Parathyroid adenoma (tissue), 2 donors: ENCODE measurements around the gene ISG20L2.
A peak's percentile ranks its signal among the peaks of the same experiment; 100 is the strongest.

ENCODE experiments used
- H2AFZ ChIP-seq: fragments of 300-600 bp; sonication (generic); one replicate; pipeline ENCODE4 v1.7.0; 2017; ENCODE audit warnings: antibody characterized with exemption, mild to moderate bottlenecking
- H3K27ac ChIP-seq: fragments of 300-600 bp; sonication (generic); one replicate; pipeline ENCODE4 v1.7.0; 2017
- H3K27me3 ChIP-seq: fragments of 300-600 bp; sonication (generic); one replicate; pipeline ENCODE4 v1.7.0; 2017; ENCODE audit warnings: low read length; ENCODE audit not compliant: control insufficient read depth, insufficient read depth
- H3K36me3 ChIP-seq: fragments of 300-600 bp; sonication (generic); one replicate; pipeline ENCODE4 v1.7.0; 2017; ENCODE audit warnings: low read length; ENCODE audit not compliant: control insufficient read depth, insufficient read depth
- H3K4me1 ChIP-seq: fragments of 300-600 bp; sonication (generic); one replicate; pipeline ENCODE4 v1.7.0; 2017; ENCODE audit warnings: control low read depth
- H3K4me2 ChIP-seq: fragments of 300-600 bp; sonication (generic); one replicate; pipeline ENCODE4 v1.7.0; 2017; ENCODE audit warnings: low read length
- H3K4me3 ChIP-seq: fragments of 300-600 bp; sonication (generic); one replicate; pipeline ENCODE4 v1.7.0; 2017; ENCODE audit warnings: low read depth, low read length
- H3K79me2 ChIP-seq: fragments of 300-600 bp; sonication (generic); one replicate; pipeline ENCODE4 v1.7.0; 2017; ENCODE audit warnings: control low read depth
- H3K9ac ChIP-seq: fragments of 300-600 bp; sonication (generic); one replicate; pipeline ENCODE4 v1.7.0; 2017; ENCODE audit warnings: mild to moderate bottlenecking
- H3K9me3 ChIP-seq: fragments of 300-600 bp; sonication (generic); one replicate; pipeline ENCODE4 v1.7.0; 2017; ENCODE audit warnings: low read length; ENCODE audit not compliant: control insufficient read depth
- TF ChIP-seq, protein P1 (sequence below): fragments of 300-600 bp; sonication (generic); IDR thresholded peaks from one replicate; pipeline ENCODE4 v1.7.0; 2017; ENCODE audit warnings: antibody characterized with exemption, mild to moderate bottlenecking
- donor health status: primary hyperparathyroidism.

The ISG20L2 gene, protein sequence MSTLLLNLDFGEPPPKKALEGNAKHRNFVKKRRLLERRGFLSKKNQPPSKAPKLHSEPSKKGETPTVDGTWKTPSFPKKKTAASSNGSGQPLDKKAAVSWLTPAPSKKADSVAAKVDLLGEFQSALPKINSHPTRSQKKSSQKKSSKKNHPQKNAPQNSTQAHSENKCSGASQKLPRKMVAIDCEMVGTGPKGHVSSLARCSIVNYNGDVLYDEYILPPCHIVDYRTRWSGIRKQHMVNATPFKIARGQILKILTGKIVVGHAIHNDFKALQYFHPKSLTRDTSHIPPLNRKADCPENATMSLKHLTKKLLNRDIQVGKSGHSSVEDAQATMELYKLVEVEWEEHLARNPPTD

DNA sequence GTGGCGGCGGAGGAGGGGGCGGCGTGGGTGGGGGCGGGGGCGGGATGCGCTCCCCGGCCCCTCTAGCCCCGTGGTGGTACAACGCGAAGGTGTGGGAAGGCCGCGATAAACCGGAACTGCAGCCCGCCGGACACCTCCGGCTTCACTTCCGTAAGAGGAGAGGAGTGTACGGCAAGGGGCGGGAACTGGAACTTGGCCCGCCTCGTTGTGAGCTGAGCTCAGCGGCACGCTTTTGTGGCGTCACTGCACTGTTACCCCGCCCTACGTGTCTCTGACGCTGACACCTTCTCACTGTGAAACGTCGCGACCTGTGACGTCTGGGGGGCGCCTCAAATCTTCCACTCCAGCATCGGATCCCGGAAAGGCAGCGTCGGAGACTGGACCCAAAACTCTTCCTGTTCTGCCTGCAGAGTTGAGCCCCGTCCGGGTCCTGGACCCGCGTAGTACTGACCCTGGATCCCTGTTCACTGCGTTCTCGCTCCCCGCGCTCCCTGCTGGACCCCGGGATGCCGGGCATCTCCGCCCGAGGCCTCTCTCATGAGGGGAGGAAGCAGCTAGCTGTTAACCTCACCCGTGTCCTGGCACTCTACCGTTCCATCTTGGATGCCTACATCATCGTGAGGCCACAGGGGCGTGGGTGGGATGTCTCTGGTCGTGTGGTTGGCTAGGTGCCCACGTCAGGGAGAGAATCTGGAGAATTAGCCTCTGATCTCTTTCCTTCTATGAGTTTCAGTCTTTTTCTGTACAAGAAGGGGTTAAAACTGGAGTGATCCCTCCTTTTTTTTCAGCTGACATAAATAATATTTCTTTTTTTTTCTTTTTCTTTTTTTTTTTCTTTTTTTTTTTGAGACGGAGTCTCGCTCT is at the start of gene ISG20L2:
ISG20L2 (minus strand) TSS at position 168 of the 864 bp plus-strand sequence. CDS start 1,114 bp downstream, outside the sequence.
- Histone ChIP-seq H3K4me3 (peak within 1 kb of the TSS; percentile 95), H3K9ac (peak within 1 kb of the TSS; percentile 76), H2AFZ (peak within 1 kb of the TSS; percentile 76), H3K27me3 (no peaks in the 10 kb centered on the region), H3K4me1 (no peaks in the 10 kb centered on the region), H3K4me2 (peak within 1 kb of the TSS; percentile 97), H3K79me2 (peaks cover 12% of the 10 kb centered on the region), H3K9me3 (no peaks in the 10 kb centered on the region), H3K27ac (peak within 1 kb of the TSS; percentile 91), H3K36me3 (no peaks in the 10 kb centered on the region)
- TF ChIP-seq, protein P1, sequence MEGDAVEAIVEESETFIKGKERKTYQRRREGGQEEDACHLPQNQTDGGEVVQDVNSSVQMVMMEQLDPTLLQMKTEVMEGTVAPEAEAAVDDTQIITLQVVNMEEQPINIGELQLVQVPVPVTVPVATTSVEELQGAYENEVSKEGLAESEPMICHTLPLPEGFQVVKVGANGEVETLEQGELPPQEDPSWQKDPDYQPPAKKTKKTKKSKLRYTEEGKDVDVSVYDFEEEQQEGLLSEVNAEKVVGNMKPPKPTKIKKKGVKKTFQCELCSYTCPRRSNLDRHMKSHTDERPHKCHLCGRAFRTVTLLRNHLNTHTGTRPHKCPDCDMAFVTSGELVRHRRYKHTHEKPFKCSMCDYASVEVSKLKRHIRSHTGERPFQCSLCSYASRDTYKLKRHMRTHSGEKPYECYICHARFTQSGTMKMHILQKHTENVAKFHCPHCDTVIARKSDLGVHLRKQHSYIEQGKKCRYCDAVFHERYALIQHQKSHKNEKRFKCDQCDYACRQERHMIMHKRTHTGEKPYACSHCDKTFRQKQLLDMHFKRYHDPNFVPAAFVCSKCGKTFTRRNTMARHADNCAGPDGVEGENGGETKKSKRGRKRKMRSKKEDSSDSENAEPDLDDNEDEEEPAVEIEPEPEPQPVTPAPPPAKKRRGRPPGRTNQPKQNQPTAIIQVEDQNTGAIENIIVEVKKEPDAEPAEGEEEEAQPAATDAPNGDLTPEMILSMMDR, result no peak

DNA sequence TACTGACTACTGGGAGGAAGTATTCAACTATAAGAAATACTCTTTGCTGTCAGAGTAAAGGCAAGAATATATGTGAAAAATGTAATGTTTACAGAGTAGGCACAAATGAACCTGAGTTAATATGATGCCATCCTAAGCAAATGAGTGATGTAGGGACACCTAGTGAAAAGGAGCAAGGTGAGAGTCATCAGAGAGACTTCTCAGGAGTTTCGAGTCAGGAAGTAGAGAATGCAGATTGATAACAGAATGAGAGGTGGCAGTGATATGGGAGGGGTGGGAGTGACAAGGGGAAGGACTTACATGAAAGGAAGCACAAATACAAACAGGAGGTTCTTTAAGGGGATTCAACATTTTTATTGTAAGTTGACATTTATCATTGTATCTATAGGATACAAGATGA is 49.0 kb upstream of the ISG20L2 start:
- Histone ChIP-seq H3K9ac (no peak overlapping the region), H2AFZ (no peak overlapping the region), H3K4me1 (peaks cover 8% of the 10 kb centered on the region), H3K4me2 (no peak overlapping the region), H3K4me3 (no peak overlapping the region), H3K79me2 (peaks cover 33% of the 10 kb centered on the region), H3K27ac (no peak overlapping the region), H3K36me3 (no peaks in the 10 kb centered on the region), H3K27me3 (no peaks in the 10 kb centered on the region), H3K9me3 (no peaks in the 10 kb centered on the region)
- TF ChIP-seq, protein P1, result no peak

DNA sequence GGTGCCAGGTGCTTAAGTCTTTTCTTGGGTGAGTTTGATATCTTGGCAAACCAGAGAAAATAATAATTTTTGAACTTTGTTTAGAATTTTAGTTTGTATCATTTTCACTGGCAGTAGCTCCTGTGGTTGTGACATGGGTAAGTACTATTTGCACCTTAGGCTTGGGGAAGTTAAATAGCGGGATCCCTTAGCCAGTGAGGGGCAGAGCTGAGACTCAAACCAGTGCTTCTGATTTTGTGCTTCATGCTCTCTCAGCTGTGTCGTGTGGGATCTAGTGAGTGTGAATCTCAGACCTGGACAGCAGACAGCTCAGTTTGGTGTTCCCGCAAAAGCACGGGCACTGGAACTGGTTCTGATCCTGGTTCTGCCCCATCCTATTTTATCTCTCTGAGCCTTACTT is 48.4 kb upstream of the ISG20L2 start:
- H3K4me1 ChIP-seq, result peaks cover 10% of the 10 kb centered on the region
- H3K9me3 ChIP-seq, result no peaks in the 10 kb centered on the region
- TF ChIP-seq, protein P1, result no peak
- no peak overlapping the region for H3K27ac ChIP-seq
- H3K9ac ChIP-seq, result no peak overlapping the region
- H3K36me3 ChIP-seq, result no peaks in the 10 kb centered on the region
- peaks cover 32% of the 10 kb centered on the region for H3K79me2 ChIP-seq
- no peaks in the 10 kb centered on the region for H3K27me3 ChIP-seq
- H3K4me3 ChIP-seq, result no peak overlapping the region
- H2AFZ ChIP-seq, result no peak overlapping the region
- no peak overlapping the region for H3K4me2 ChIP-seq

DNA sequence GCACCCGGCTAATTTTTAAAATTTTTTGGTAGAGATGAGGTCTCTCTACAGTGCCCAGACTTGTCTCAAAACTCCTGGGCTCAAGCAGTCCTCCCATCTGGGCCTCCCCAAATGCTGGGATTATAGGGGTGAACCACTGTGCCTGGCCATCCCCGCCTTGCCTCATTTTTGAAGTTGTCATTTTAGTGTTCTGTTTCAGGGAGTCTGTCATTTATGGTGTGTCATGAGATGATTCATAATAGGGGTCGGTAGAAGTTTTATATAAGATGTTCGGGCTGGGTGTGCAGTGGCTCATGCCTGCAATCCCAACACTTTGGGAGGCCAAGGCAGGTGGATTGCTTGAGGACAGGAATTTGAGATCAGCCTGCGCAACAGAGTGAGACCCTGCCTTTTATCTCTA is 47.2 kb upstream of the ISG20L2 start:
- Histone ChIP-seq H3K36me3 (no peaks in the 10 kb centered on the region), H2AFZ (no peak overlapping the region), H3K4me3 (no peak overlapping the region), H3K79me2 (peaks cover 30% of the 10 kb centered on the region), H3K4me2 (no peak overlapping the region), H3K9ac (no peak overlapping the region), H3K27ac (no peak overlapping the region), H3K4me1 (peaks cover 10% of the 10 kb centered on the region), H3K27me3 (no peaks in the 10 kb centered on the region), H3K9me3 (no peaks in the 10 kb centered on the region)
- TF ChIP-seq, protein P1, result no peak
